SU-DHL-6 (cell line): ENCODE data around the gene ST14.

ENCODE experiments used
- H2AFZ ChIP-seq: fragments of 200-600 bp; sonication (generic); 2 replicates; pipeline ENCODE4 v1.6.1; 2014; ENCODE audit warnings: low read depth, mild to moderate bottlenecking, moderate library complexity, mixed read lengths, antibody characterized with exemption, low read length; ENCODE audit not compliant: severe bottlenecking
- H3F3A ChIP-seq: fragments of 200-600 bp; shearing (Covaris generic); 2 replicates; pipeline ENCODE4 v1.6.0; 2016; ENCODE audit warnings: antibody characterized with exemption, mild to moderate bottlenecking; ENCODE audit not compliant: insufficient read depth
- H3K27ac ChIP-seq: fragments of 200-600 bp; sonication (generic); 2 replicates; pipeline ENCODE4 v1.5.1; 2016; ENCODE audit warnings: low read depth, mild to moderate bottlenecking, low read length, moderate library complexity, mixed read lengths
- H3K27me3 ChIP-seq: fragments of 200-600 bp; sonication (generic), shearing (Covaris generic); 2 replicates; pipeline ENCODE4 v1.6.0; 2014; ENCODE audit warnings: mild to moderate bottlenecking, low read length
- H3K36me3 ChIP-seq: fragments of 200-600 bp; sonication (generic); 2 replicates; pipeline ENCODE4 v1.6.1; 2014; ENCODE audit warnings: mild to moderate bottlenecking, low read length, mixed read lengths
- H3K4me2 ChIP-seq: fragments of 300-600, 200-600 bp; shearing (Covaris generic), sonication (generic); 2 replicates; pipeline ENCODE4 v1.6.0; 2014; ENCODE audit warnings: low read length, low read depth, mild to moderate bottlenecking; ENCODE audit not compliant: poor library complexity, severe bottlenecking
- H3K4me3 ChIP-seq: fragments of 200-600 bp; sonication (generic); 2 replicates; pipeline ENCODE4 v1.5.1; 2014; ENCODE audit warnings: antibody characterized with exemption, low read length, mild to moderate bottlenecking, mixed read lengths; ENCODE audit not compliant: insufficient read depth, poor library complexity, severe bottlenecking
- H3K79me2 ChIP-seq: fragments of 200-600 bp; sonication (generic); 2 replicates; pipeline ENCODE4 v1.6.1; 2014; ENCODE audit warnings: mild to moderate bottlenecking, low read length, moderate library complexity; ENCODE audit not compliant: insufficient read depth
- H3K9ac ChIP-seq: fragments of 200-600 bp; sonication (generic); 2 replicates; pipeline ENCODE4 v1.7.0; 2014; ENCODE audit warnings: mild to moderate bottlenecking, low read length
- H3K9me2 ChIP-seq: fragments of 200-600 bp; sonication (generic); replicated peaks from 2 replicates; pipeline ENCODE4 v1.6.1; 2014; ENCODE audit warnings: low read length; ENCODE audit not compliant: insufficient read depth
- H3K9me3 ChIP-seq: fragments of 200-600 bp; sonication (generic); 2 replicates; pipeline ENCODE4 v1.6.1; 2014; ENCODE audit warnings: low read length, mixed read lengths; ENCODE audit not compliant: insufficient read depth
- H4K20me1 ChIP-seq: fragments of 200-600 bp; sonication (generic); 2 replicates; pipeline ENCODE4 v1.6.1; 2014; ENCODE audit warnings: low read depth, mild to moderate bottlenecking, antibody characterized with exemption, low read length, moderate library complexity, mixed read lengths
- CTCF ChIP-seq: fragments of 200-600 bp; sonication (generic); IDR thresholded peaks from one replicate; pipeline ENCODE4 v1.5.1; 2017; ENCODE audit warnings: antibody characterized with exemption, mild to moderate bottlenecking, low read length, moderate library complexity; ENCODE audit not compliant: insufficient read depth, poor library complexity, severe bottlenecking
- EZH2phosphoT487 ChIP-seq: fragments of 200-600 bp; sonication (generic), shearing (Covaris generic); conservative IDR thresholded peaks from 2 replicates; pipeline ENCODE4 v1.6.1; 2018; ENCODE audit warnings: mild to moderate bottlenecking, antibody characterized with exemption, low read length, moderate library complexity, mixed read lengths

The ST14 gene

DNA sequence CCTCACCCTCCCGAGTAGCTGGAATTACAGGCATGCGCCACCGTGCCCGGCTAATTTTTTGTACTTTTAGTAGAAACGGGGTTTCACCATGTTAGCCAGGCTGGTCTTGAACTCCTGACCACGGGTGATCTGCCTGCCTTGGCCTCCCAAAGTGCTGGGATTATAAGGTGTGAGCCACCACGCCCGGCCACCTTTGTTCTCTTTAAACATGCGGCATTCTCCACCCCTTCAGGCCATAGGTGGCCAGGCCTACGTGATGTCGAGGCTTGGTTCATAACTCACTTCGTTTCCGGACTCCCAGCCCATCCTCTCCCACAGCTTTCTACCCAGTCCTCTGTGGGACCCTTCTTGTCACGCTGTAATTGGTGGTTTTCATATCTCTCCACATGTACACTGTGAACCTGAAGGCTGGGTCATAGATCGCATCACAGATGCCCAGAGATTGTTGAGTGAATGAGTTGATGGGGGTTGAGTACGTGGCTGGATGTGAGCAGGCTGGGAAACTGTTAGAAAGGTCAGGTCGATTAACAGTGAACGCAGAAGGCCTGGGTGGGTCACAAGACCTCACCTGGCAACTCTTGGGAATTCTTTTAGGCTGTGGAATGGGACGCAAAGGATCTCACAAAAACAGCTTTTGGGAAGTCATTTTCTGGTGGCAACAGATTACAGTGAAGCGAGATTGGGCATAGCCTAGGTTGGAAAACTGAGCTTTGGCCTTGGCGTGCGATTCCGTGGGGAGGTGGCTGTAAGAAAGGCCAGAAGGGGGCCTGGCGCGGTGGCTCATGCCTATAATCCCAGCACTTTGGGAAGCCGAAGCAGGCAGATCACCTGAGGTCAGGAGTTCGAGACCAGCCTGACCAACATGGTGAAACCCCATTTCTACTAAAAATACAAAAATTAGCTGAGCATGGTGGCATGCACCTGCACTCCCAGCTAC, 44.5 kb downstream of the ST14 start:
- Histone ChIP-seq H2AFZ (no peak overlapping the region), H3K27ac (no peak overlapping the region), H4K20me1 (no peaks in the 10 kb centered on the region), H3K9me3 (no peaks in the 10 kb centered on the region), H3K79me2 (no peaks in the 10 kb centered on the region), H3K9ac (no peak overlapping the region), H3F3A (no peaks in the 10 kb centered on the region), H3K4me2 (no peak overlapping the region), H3K9me2 (no peaks in the 10 kb centered on the region), H3K27me3 (no peaks in the 10 kb centered on the region), H3K4me3 (no peak overlapping the region), H3K36me3 (no peaks in the 10 kb centered on the region)
- no peak for TF ChIP-seq EZH2phosphoT487
- TF ChIP-seq CTCF: no peak

- Histone ChIP-seq H3K4me2 (no peak overlapping the region), H2AFZ (no peak overlapping the region), H3K79me2 (no peaks in the 10 kb centered on the region), H3F3A (no peaks in the 10 kb centered on the region), H3K9me3 (no peaks in the 10 kb centered on the region), H3K4me3 (no peak overlapping the region), H3K36me3 (no peaks in the 10 kb centered on the region), H3K27ac (no peak overlapping the region), H4K20me1 (no peaks in the 10 kb centered on the region), H3K27me3 (no peaks in the 10 kb centered on the region), H3K9ac (no peak overlapping the region), H3K9me2 (no peaks in the 10 kb centered on the region)
- TF ChIP-seq EZH2phosphoT487 (no peak), CTCF (no peak)
Observed at GRCh38 chr11:130204703-130205095, 45.1 kb downstream of the ST14 start.

- H3K27me3 ChIP-seq: no peaks in the 10 kb centered on the region
- H3K79me2 ChIP-seq: no peaks in the 10 kb centered on the region
- no peaks in the 10 kb centered on the region for H4K20me1 ChIP-seq
- H3K27ac ChIP-seq: no peak overlapping the region
- no peak overlapping the region for H3K9ac ChIP-seq
- H3K4me2 ChIP-seq: no peak overlapping the region
- H3K9me2 ChIP-seq: no peaks in the 10 kb centered on the region
- H3K9me3 ChIP-seq: no peaks in the 10 kb centered on the region
- H3K4me3 ChIP-seq: no peak overlapping the region
- H2AFZ ChIP-seq: no peak overlapping the region
- no peak for TF ChIP-seq EZH2phosphoT487
- TF ChIP-seq CTCF: no peak
- H3K36me3 ChIP-seq: no peaks in the 10 kb centered on the region
- no peaks in the 10 kb centered on the region for H3F3A ChIP-seq
Observed at GRCh38 chr11:130206141-130206540, 46.6 kb downstream of the ST14 start.
